HG02884 (cell line): ENCODE measurements around the gene RCN2.
"Not testable (repeated sequence)": the region's sequence is repeated elsewhere in the genome, so short reads cannot be mapped to it uniquely, and the experiment has no call there.

Experiments
- ATAC-seq: cut with Tn5 transposase; IDR thresholded peaks from one replicate; pipeline ENCODE4 v1.9.1; 2021; ENCODE audit warnings: mild to moderate bottlenecking, moderate library complexity; ENCODE audit not compliant: unreplicated experiment

The RCN2 gene

GRCh38 chr15:76931397-76932134 is at the start of gene RCN2:
TSS of gene RCN2 (plus strand) at chr15:76931749. CDS start at chr15:76931842, 93 bp downstream.
- peak; percentile 93 for ATAC-seq

GRCh38 chr15:76885212-76885611 is 46.3 kb upstream of the RCN2 start:
- no peak for ATAC-seq

GRCh38 chr15:76887280-76888141 is 44.0 kb upstream of the RCN2 start:
- ATAC-seq, result not testable (repeated sequence)

- ATAC-seq, result not testable (repeated sequence)
These were observed 38.7 kb upstream of the RCN2 start for GRCh38 chr15:76892836-76893235.

- no peak for ATAC-seq
These were observed 37.4 kb upstream of the RCN2 start for GRCh38 chr15:76894174-76894573.

- no peak for ATAC-seq
These were observed 33.4 kb upstream of the RCN2 start for GRCh38 chr15:76898102-76898501.

- not testable (repeated sequence) for ATAC-seq
These were observed 32.2 kb upstream of the RCN2 start for GRCh38 chr15:76899176-76899930.

- ATAC-seq, result not testable (repeated sequence)
These were observed 31.6 kb upstream of the RCN2 start for GRCh38 chr15:76899931-76900310.

GRCh38 chr15:76901965-76902364 is 29.6 kb upstream of the RCN2 start:
- ATAC-seq, result no peak

GRCh38 chr15:76903251-76903681 is 28.3 kb upstream of the RCN2 start:
- no peak for ATAC-seq

- no peak for ATAC-seq
These were observed 27.0 kb upstream of the RCN2 start for GRCh38 chr15:76904461-76905012.

- peak; percentile 83 for ATAC-seq
These were observed 26.3 kb upstream of the RCN2 start, which contains the start of gene SCAPER for GRCh38 chr15:76905013-76905839. TSS of gene SCAPER (minus strand) at chr15:76905340. CDS start at chr15:76883817, 21,523 bp downstream.

GRCh38 chr15:76905855-76906254 is 25.7 kb upstream of the RCN2 start:
- ATAC-seq, result no peak

GRCh38 chr15:76912430-76912829 is 19.1 kb upstream of the RCN2 start:
- ATAC-seq, result no peak

GRCh38 chr15:76913737-76914136 is 17.8 kb upstream of the RCN2 start:
- ATAC-seq, result no peak

- ATAC-seq, result no peak
These were observed 15.2 kb upstream of the RCN2 start for GRCh38 chr15:76916369-76916768.

GRCh38 chr15:76928201-76928600 is 3.3 kb upstream of the RCN2 start:
- no peak for ATAC-seq

- no peak for ATAC-seq
These were observed 2.4 kb upstream of the RCN2 start for GRCh38 chr15:76929011-76929760.

- no peak for ATAC-seq
These were observed 635 bp upstream of the RCN2 start for GRCh38 chr15:76930831-76931396.
